SK-N-SH (cell line): ENCODE data around the gene KLF3. TPM values are rescaled to one million over a fixed set of nuclear protein-coding genes. Genes with fewer than 3 reads are reported as not detected.

ENCODE experiments used
- CTCF ChIA-PET: fragments of 300-600, 350-600 bp; formaldehyde crosslinking; extraction: SDS; loops from one replicate; lab custom pipeline; 2021; lab: Yijun Ruan, JAX
- POLR2A ChIA-PET: fragments of 350-600 bp; sonication (Branson Sonifier 250); formaldehyde crosslinking; extraction: SDS; loops from one replicate; lab custom pipeline; 2020; ENCODE audit warnings: antibody characterized with exemption, inconsistent platforms; lab: Yijun Ruan, JAX
- DNase-seq: peaks from one replicate; pipeline ENCODE4 v3.0.0; 2012
- H2AFZ ChIP-seq: fragments of 200-600 bp; sonication (generic); 2 replicates; pipeline ENCODE4 v1.8.1; 2016; ENCODE audit warnings: antibody characterized with exemption, mild to moderate bottlenecking, low read depth
- H3F3A ChIP-seq: fragments of 200-600 bp; sonication (generic); replicated peaks from 2 replicates; pipeline ENCODE3; 2016; ENCODE audit warnings: antibody characterized with exemption, mild to moderate bottlenecking; ENCODE audit not compliant: insufficient read depth
- H3K27ac ChIP-seq, 2 experiments: fragments of 200-500 bp in 1 of 2; fragments of 200-600 bp in 1 of 2; sonication (Bioruptor generic) in 1 of 2; sonication (generic), shearing (Covaris generic) in 1 of 2; 2 replicates each; pipeline versions ENCODE4 v1.5.1 to v1.6.1; 2014 to 2016; ENCODE audit warnings: low read depth in 2 of 2, inconsistent platforms in 1 of 2, low read length in 1 of 2, mild to moderate bottlenecking in 1 of 2, mixed read lengths in 1 of 2
- H3K27me3 ChIP-seq: fragments of 200-600 bp; sonication (generic), shearing (Covaris generic); 2 replicates; pipeline ENCODE4 v1.6.1; 2016; ENCODE audit warnings: mixed run types; ENCODE audit not compliant: insufficient read depth
- H3K36me3 ChIP-seq, 2 experiments: fragments of 200-500 bp in 1 of 2; fragments of 200-600 bp in 1 of 2; sonication (Bioruptor generic) in 1 of 2; sonication (generic) in 1 of 2; replicated peaks in 1 of 2; 2 replicates each; pipeline versions ENCODE3 to v1.5.1; 2014 to 2016; ENCODE audit warnings: low read length in 1 of 2, mild to moderate bottlenecking in 1 of 2; ENCODE audit not compliant: insufficient read depth in 2 of 2, control insufficient read depth in 1 of 2
- H3K4me1 ChIP-seq, 2 experiments: fragments of 200-500 bp in 1 of 2; fragments of 200-600 bp in 1 of 2; sonication (Bioruptor generic) in 1 of 2; sonication (generic), shearing (Covaris generic) in 1 of 2; 2 replicates each; pipeline versions ENCODE4 v1.5.1 to v1.6.1; 2014 to 2016; ENCODE audit warnings: low read depth in 1 of 2, low read length in 1 of 2, mixed run types in 1 of 2; ENCODE audit not compliant: insufficient read depth in 2 of 2, control insufficient read depth in 1 of 2
- H3K4me2 ChIP-seq: fragments of 200-600 bp; sonication (generic), shearing (Covaris generic); 2 replicates; pipeline ENCODE4 v1.6.1; 2017; ENCODE audit warnings: mixed run types
- H3K4me3 ChIP-seq, 2 experiments: fragments of 200-500 bp in 1 of 2; fragments of 200-600 bp in 1 of 2; sonication (Bioruptor generic) in 1 of 2; sonication (generic), shearing (Covaris generic) in 1 of 2; 2 replicates each; pipeline versions ENCODE4 v1.5.1 to v1.8.1; 2014 to 2016; ENCODE audit warnings: low read depth in 2 of 2, inconsistent platforms in 1 of 2, low read length in 1 of 2, mild to moderate bottlenecking in 1 of 2, mixed read lengths in 1 of 2, moderate library complexity in 1 of 2
- H3K79me2 ChIP-seq: fragments of 200-600 bp; sonication (generic); 2 replicates; pipeline ENCODE4 v1.8.1; 2017; ENCODE audit warnings: mild to moderate bottlenecking; ENCODE audit not compliant: insufficient read depth
- H3K9ac ChIP-seq: fragments of 200-600 bp; sonication (generic); 2 replicates; pipeline ENCODE4 v1.6.1; 2017; ENCODE audit warnings: mixed run types
- H3K9me2 ChIP-seq: fragments of 200-600 bp; sonication (generic); 2 replicates; pipeline ENCODE4 v1.6.1; 2017; ENCODE audit warnings: mixed run types
- H3K9me3 ChIP-seq: fragments of 200-600 bp; sonication (generic); 2 replicates; pipeline ENCODE4 v1.6.1; 2017; ENCODE audit warnings: mixed run types, mild to moderate bottlenecking, moderate library complexity
- H4K20me1 ChIP-seq: fragments of 200-600 bp; sonication (generic); 2 replicates; pipeline ENCODE4 v1.6.1; 2017; ENCODE audit warnings: mild to moderate bottlenecking, mixed run types; ENCODE audit not compliant: insufficient read depth
- FOXM1 ChIP-seq: IDR thresholded peaks from 2 replicates; pipeline ENCODE4 v1.4.0; 2012; ENCODE audit warnings: low read depth, mild to moderate bottlenecking
- MAX ChIP-seq: IDR thresholded peaks from 2 replicates; pipeline ENCODE4 v1.4.0; 2012; ENCODE audit warnings: low read depth
- NFIC ChIP-seq: IDR thresholded peaks from 2 replicates; pipeline ENCODE4 v1.4.0; 2012; ENCODE audit warnings: borderline replicate concordance
- POLR2AphosphoS5 ChIP-seq: IDR thresholded peaks from 2 replicates; pipeline ENCODE4 v1.6.1; 2012; ENCODE audit warnings: low read depth, low read length
- RCOR1 ChIP-seq: fragments of 150-350 bp; IDR thresholded peaks from 2 replicates; pipeline ENCODE4 v1.6.1; 2017; ENCODE audit warnings: antibody characterized with exemption, low read length
- REST ChIP-seq: IDR thresholded peaks from 2 replicates; pipeline ENCODE4 v1.6.1; 2012; ENCODE audit warnings: mild to moderate bottlenecking, low read depth, low read length, moderate library complexity
- SIN3A ChIP-seq: IDR thresholded peaks from 2 replicates; pipeline ENCODE4 v1.6.1; 2012; ENCODE audit warnings: low read depth, mild to moderate bottlenecking, low read length, moderate library complexity, borderline replicate concordance
- SMC3 ChIP-seq: IDR thresholded peaks from 2 replicates; pipeline ENCODE4 v1.6.1; 2012; ENCODE audit warnings: low read depth, low read length, improper control_type of control experiment
- USF2 ChIP-seq: fragments of 150-350 bp; IDR thresholded peaks from 2 replicates; pipeline ENCODE4 v1.6.1; 2017; ENCODE audit warnings: antibody characterized with exemption, low read length, low read depth, borderline replicate concordance
- WGBS: methylation state at CpG from one replicate; pipeline ENCODE4 v1.1.6; 2017; ENCODE audit warnings: low lambda C conversion rate; 5-methylcytosine and 5-hydroxymethylcytosine counted together
- polyA plus RNA-seq, 3 experiments: library from polyadenylated mRNA; depleted of rRNA; stranded (reverse); fragments of >200 nt; gene quantifications; 2 replicates each; pipeline ENCODE4 v1.2.3, GENCODE V29; 2012
- TF ChIP-seq, protein P1 (sequence below): fragments of 150-350 bp; IDR thresholded peaks from 2 replicates; pipeline ENCODE4 v1.6.1; 2016; ENCODE audit warnings: mild to moderate bottlenecking, low read depth, low read length
- TF ChIP-seq, protein P2 (sequence below): IDR thresholded peaks from 2 replicates; pipeline ENCODE4 v1.4.0; 2012; ENCODE audit warnings: low read depth, borderline replicate concordance
- TF ChIP-seq, protein P3 (sequence below): IDR thresholded peaks from 2 replicates; pipeline ENCODE4 v1.4.0; 2012; ENCODE audit warnings: low read depth, borderline replicate concordance

KLF3 gene
- polyA plus RNA-seq, 1 of the 3 experiments (the other 2 are of a cell fraction) = 8.2 TPM

GRCh38 chr4:38733663-38734062 is 69.7 kb downstream of the KLF3 start:
- no peak overlapping the region for H3K4me3 ChIP-seq
- no peaks in the 10 kb centered on the region for H3K27me3 ChIP-seq
- no peak overlapping the region for H3K27ac ChIP-seq
- WGBS = 55% methylated on average over 2 of the region's 2 CpGs
- no peaks in the 10 kb centered on the region for H3K9me3 ChIP-seq
- CTCF ChIA-PET = interaction anchor here (2.9 kb wide), 1 partner anchor 554 kb away, joined by 23 read pairs; no protein-coding TSS in a partner anchor
- H3K4me2 ChIP-seq = no peak overlapping the region
- H3K36me3 ChIP-seq = no peaks in the 10 kb centered on the region
- TF ChIP-seq RCOR1 = no peak
- TF ChIP-seq, all 33 proteins: peak for 0
- POLR2A ChIA-PET = no interaction called here
- no peak for DNase-seq
- no peaks in the 10 kb centered on the region for H4K20me1 ChIP-seq
- no peaks in the 10 kb centered on the region for H3K4me1 ChIP-seq
- no peaks in the 10 kb centered on the region for H3K79me2 ChIP-seq
- no peaks in the 10 kb centered on the region for H3F3A ChIP-seq
- no peak overlapping the region for H2AFZ ChIP-seq
- no peaks in the 10 kb centered on the region for H3K9me2 ChIP-seq
- H3K9ac ChIP-seq = no peak overlapping the region

DNA sequence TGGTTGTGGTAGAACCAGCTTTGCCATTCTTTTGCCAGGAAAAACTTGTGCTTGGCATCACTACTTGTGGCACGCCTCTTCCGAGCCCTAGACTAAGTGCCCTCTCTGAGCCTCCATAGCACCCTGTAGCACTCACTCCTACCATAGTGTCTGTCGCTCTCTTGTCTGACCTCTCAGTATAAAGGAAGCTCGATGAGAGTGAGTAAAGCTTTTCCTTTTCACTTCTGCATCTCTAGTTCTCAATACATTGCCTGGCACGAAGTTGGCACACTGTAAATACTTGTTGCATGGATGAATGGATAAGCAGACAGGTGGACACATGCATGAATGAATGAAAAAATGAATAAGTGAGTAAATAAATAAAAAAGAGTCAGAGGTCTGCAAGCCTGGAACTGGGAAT is 70.4 kb downstream of the KLF3 start:
- WGBS = 45% methylated on average over 4 of the region's 5 CpGs
- no peak overlapping the region for H3K27ac ChIP-seq
- ChIA-PET CTCF (interaction anchor here (0.8 to 2.9 kb wide), 4 partner anchors 48 to 560 kb away, joined by 3 to 23 read pairs (median 4); partner anchors contain the start of gene TLR10), POLR2A (no interaction called here)
- H3K9me3 ChIP-seq = no peaks in the 10 kb centered on the region
- DNase-seq = no peak
- H3K36me3 ChIP-seq = no peaks in the 10 kb centered on the region
- no peaks in the 10 kb centered on the region for H3K9me2 ChIP-seq
- no peaks in the 10 kb centered on the region for H3K27me3 ChIP-seq
- no peak for TF ChIP-seq SMC3
- TF ChIP-seq, protein P1, sequence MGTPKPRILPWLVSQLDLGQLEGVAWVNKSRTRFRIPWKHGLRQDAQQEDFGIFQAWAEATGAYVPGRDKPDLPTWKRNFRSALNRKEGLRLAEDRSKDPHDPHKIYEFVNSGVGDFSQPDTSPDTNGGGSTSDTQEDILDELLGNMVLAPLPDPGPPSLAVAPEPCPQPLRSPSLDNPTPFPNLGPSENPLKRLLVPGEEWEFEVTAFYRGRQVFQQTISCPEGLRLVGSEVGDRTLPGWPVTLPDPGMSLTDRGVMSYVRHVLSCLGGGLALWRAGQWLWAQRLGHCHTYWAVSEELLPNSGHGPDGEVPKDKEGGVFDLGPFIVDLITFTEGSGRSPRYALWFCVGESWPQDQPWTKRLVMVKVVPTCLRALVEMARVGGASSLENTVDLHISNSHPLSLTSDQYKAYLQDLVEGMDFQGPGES = no peak
- no peak for TF ChIP-seq POLR2AphosphoS5
- no peak for TF ChIP-seq FOXM1
- no peak for TF ChIP-seq RCOR1
- no peak overlapping the region for H3K4me2 ChIP-seq
- no peak overlapping the region for H2AFZ ChIP-seq
- H3K4me1 ChIP-seq = no peaks in the 10 kb centered on the region
- no peak overlapping the region for H3K4me3 ChIP-seq
- H3K79me2 ChIP-seq = no peaks in the 10 kb centered on the region
- no peaks in the 10 kb centered on the region for H3F3A ChIP-seq
- H3K9ac ChIP-seq = no peak overlapping the region
- H4K20me1 ChIP-seq = no peaks in the 10 kb centered on the region

DNA sequence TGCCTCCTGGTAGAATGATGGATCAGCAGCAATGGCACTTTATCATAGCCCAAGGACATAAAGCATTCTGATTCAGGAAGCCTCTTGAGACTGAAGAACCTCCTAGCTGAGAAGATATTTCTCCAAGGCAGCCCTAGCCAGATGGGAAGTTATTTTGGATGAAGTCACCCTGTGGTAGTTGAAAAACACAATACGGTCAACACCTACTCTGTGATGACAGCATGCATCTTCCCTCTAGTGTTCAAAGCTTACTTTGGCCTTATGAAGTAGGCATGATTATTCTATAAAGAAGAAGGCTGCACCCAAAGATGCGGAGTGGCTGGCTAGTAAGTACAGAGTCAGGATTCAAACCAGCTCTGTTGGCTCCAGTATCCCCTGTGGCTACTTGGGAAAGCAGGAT is 70.9 kb downstream of the KLF3 start:
- no peaks in the 10 kb centered on the region for H3K27me3 ChIP-seq
- POLR2A ChIA-PET = no interaction called here
- no peaks in the 10 kb centered on the region for H3K79me2 ChIP-seq
- no peak for DNase-seq
- H4K20me1 ChIP-seq = no peaks in the 10 kb centered on the region
- WGBS = 94% methylated on average over 2 of the region's 2 CpGs
- no peaks in the 10 kb centered on the region for H3K4me1 ChIP-seq
- no peaks in the 10 kb centered on the region for H3K36me3 ChIP-seq
- no peaks in the 10 kb centered on the region for H3K9me2 ChIP-seq
- no peak overlapping the region for H2AFZ ChIP-seq
- H3K27ac ChIP-seq = no peak overlapping the region
- H3F3A ChIP-seq = no peaks in the 10 kb centered on the region
- no peak overlapping the region for H3K9ac ChIP-seq
- no peak overlapping the region for H3K4me2 ChIP-seq
- no peak overlapping the region for H3K4me3 ChIP-seq
- H3K9me3 ChIP-seq = no peaks in the 10 kb centered on the region
- CTCF ChIA-PET = interaction anchor here (0.8 to 2.9 kb wide), 4 partner anchors 47 to 561 kb away, joined by 3 to 23 read pairs (median 4); partner anchors contain the start of gene TLR10
- TF ChIP-seq NFIC (no peak), MAX (no peak), SIN3A (no peak), SMC3 (no peak), USF2 (no peak), RCOR1 (no peak), REST (no peak)
- TF ChIP-seq, protein P2, sequence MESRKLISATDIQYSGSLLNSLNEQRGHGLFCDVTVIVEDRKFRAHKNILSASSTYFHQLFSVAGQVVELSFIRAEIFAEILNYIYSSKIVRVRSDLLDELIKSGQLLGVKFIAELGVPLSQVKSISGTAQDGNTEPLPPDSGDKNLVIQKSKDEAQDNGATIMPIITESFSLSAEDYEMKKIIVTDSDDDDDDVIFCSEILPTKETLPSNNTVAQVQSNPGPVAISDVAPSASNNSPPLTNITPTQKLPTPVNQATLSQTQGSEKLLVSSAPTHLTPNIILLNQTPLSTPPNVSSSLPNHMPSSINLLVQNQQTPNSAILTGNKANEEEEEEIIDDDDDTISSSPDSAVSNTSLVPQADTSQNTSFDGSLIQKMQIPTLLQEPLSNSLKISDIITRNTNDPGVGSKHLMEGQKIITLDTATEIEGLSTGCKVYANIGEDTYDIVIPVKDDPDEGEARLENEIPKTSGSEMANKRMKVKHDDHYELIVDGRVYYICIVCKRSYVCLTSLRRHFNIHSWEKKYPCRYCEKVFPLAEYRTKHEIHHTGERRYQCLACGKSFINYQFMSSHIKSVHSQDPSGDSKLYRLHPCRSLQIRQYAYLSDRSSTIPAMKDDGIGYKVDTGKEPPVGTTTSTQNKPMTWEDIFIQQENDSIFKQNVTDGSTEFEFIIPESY = no peak
- TF ChIP-seq, protein P3, sequence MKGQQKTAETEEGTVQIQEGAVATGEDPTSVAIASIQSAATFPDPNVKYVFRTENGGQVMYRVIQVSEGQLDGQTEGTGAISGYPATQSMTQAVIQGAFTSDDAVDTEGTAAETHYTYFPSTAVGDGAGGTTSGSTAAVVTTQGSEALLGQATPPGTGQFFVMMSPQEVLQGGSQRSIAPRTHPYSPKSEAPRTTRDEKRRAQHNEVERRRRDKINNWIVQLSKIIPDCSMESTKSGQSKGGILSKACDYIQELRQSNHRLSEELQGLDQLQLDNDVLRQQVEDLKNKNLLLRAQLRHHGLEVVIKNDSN = no peak
